ENCODE measurements around the gene MAPK12.

DNA sequence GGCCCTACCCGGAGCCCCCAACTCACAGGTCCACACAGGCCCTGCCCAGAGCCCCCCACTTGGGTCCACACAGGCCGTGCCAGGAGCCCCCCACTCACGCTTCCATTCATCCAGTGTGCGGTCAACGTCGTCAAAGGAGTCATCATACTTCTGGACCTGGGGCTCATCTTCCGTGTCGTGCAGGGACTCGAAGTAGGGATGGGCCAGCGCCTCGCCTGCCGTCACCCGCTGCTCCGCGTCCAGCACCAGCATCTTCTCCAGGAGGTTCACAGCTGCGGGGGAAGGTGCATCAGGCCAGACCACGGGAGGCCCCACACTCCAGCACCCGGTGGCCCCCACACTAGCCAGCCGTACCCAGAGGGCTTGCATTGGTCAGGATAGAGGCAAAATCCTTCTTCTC, 6.4 kb downstream of the MAPK12 start:
- TF ChIP-seq EZH2 (IDR thresholded peaks at IDR 0.05; ENCODE audit: insufficient read depth, poor library complexity, severe bottlenecking) = no peak
- no peak for TF ChIP-seq EZH2phosphoT487 (IDR thresholded peaks at IDR 0.05; ENCODE audit: insufficient read depth, low read depth)

Measured in GM23248 (cell line).